Activated CD8-positive, alpha-beta memory T cell treated with anti-CD3 and anti-CD28 coated beads for 48 hours (primary cell): ENCODE measurements around the gene TRMT10C.
A peak's percentile ranks its signal among the peaks of the same experiment; 100 is the strongest.
"Not testable (repeated sequence)": the region's sequence is repeated elsewhere in the genome, so short reads cannot be mapped to it uniquely, and the experiment has no call there.

Source experiments
- DNase-seq, 3 experiments: peaks; one replicate each; pipeline ENCODE4 v3.0.0-alpha.2; 2020; ENCODE audit warnings: low read depth in 2 of 3, low spot score in 2 of 3

The TRMT10C gene

GRCh38 chr3:101548527-101549105 is 13.1 kb upstream of the TRMT10C start:
- no peak for DNase-seq

- DNase-seq, result no peak
These were observed 12.2 kb upstream of the TRMT10C start for GRCh38 chr3:101549473-101549872.

GRCh38 chr3:101551359-101552081 is 10.1 kb upstream of the TRMT10C start:
- not testable (repeated sequence) for DNase-seq

GRCh38 chr3:101553381-101553780 is 8.3 kb upstream of the TRMT10C start:
- not testable (repeated sequence) for DNase-seq

- no peak for DNase-seq
These were observed 5.6 kb upstream of the TRMT10C start for GRCh38 chr3:101556064-101556463.

- DNase-seq, result no peak
These were observed 6.1 kb downstream of the TRMT10C start for GRCh38 chr3:101567528-101568317.

GRCh38 chr3:101571028-101571895 is 9.6 kb downstream of the TRMT10C start:
- DNase-seq, result no peak

- DNase-seq, result peak; percentile 95 to 98 (median 95)
These were observed 12.1 kb downstream of the TRMT10C start, which contains the start of gene PCNP for GRCh38 chr3:101573449-101574387. TSS of gene PCNP (plus strand) at chr3:101574180. CDS start at chr3:101574216, 36 bp downstream.

GRCh38 chr3:101574388-101575112 is 12.9 kb downstream of the TRMT10C start:
- DNase-seq, result peak; percentile 26 to 45 (median 29)

- DNase-seq, result no peak
These were observed 15.6 kb downstream of the TRMT10C start for GRCh38 chr3:101577286-101577685.

- DNase-seq, result no peak
These were observed 26.9 kb downstream of the TRMT10C start for GRCh38 chr3:101588616-101589015.

- no peak for DNase-seq
These were observed 29.4 kb downstream of the TRMT10C start for GRCh38 chr3:101591071-101591470.

- no peak for DNase-seq
These were observed 41.1 kb downstream of the TRMT10C start for GRCh38 chr3:101602731-101603130.

GRCh38 chr3:101603184-101603583 is 41.5 kb downstream of the TRMT10C start:
- DNase-seq, result no peak

- DNase-seq, result not testable (repeated sequence)
These were observed 43.7 kb downstream of the TRMT10C start for GRCh38 chr3:101605398-101605797.

- DNase-seq, result no peak
These were observed 49.4 kb downstream of the TRMT10C start for GRCh38 chr3:101611023-101611422.

- not testable (repeated sequence) for DNase-seq
These were observed 51.3 kb downstream of the TRMT10C start for GRCh38 chr3:101613014-101613413.

- DNase-seq, result no peak
These were observed 53.9 kb downstream of the TRMT10C start for GRCh38 chr3:101615525-101615924.
